Measurements from ENCODE around the gene PAF1. TPM values are rescaled to one million over a fixed set of nuclear protein-coding genes. Genes with fewer than 3 reads are reported as not detected.

The PAF1 gene
- polyA plus RNA-seq, 3 donors: 22.7 to 37.8 (median 25.2) TPM

- Histone ChIP-seq H3K36me3 (replicated peaks in 1 of 2; ENCODE audit: control insufficient read depth in 1 of 2, insufficient read depth in 2 of 2, low read length in 2 of 2) (peaks cover 71 to 89% of the 10 kb centered on the region in 2 donors), H3K79me2 (ENCODE audit: insufficient read depth, low read length) (peaks cover 14% of the 10 kb centered on the region), H3K4me3 (replicated peaks in 1 of 3; ENCODE audit: low read depth in 2 of 3, low read length in 3 of 3) (no peak overlapping the region), H2AFZ (ENCODE audit: insufficient read depth, low read depth, low read length, poor library complexity, severe bottlenecking) (no peak overlapping the region), H3K4me2 (replicated peaks; ENCODE audit: extremely low read depth, low read length, poor library complexity, severe bottlenecking) (no peak overlapping the region), H3K27me3 (ENCODE audit: control insufficient read depth in 2 of 2, insufficient read depth in 2 of 2, low read length in 2 of 2) (no peaks in the 10 kb centered on the region), H3K4me1 (ENCODE audit: control insufficient read depth in 1 of 2, insufficient read depth in 2 of 2, low read length in 2 of 2) (peaks cover 11% of the 10 kb centered on the region in 2 donors), H3K27ac (ENCODE audit: low read depth in 1 of 2, low read length in 2 of 2) (peak overlapping the region in 1 of 2 donors; percentile 38), H4K20me1 (ENCODE audit: insufficient read depth, low read length) (peaks cover 6% of the 10 kb centered on the region), H3K9me3 (replicated peaks in 1 of 2; ENCODE audit: control insufficient read depth in 1 of 2, insufficient read depth in 1 of 2, low read length in 2 of 2) (no peaks in the 10 kb centered on the region), H3K9ac (ENCODE audit: insufficient read depth, low read length, poor library complexity, severe bottlenecking) (no peak overlapping the region)
- H3K27me3 Mint-ChIP-seq (ENCODE audit: low read depth in 3 of 3): peaks cover 0 to 3% (median 0%) of the 10 kb centered on the region in 3 donors
- peaks cover 12% of the 10 kb centered on the region for H3K4me1 Mint-ChIP-seq
- TF ChIP-seq CTCF (IDR thresholded peaks at IDR 0.05): no peak
- peaks cover 74 to 79% of the 10 kb centered on the region in 2 donors for H3K36me3 Mint-ChIP-seq
- DNase-seq: no peak
- intact Hi-C loops (cut with micrococcal nuclease): no loop called here
- WGBS (ENCODE audit: insufficient coverage): 89% methylated on average over 13 of the region's 20 CpGs
- H3K27ac Mint-ChIP-seq: peak overlapping the region in 5 of 7 donors; percentile 18 to 69 (median 50)
- H3K4me3 Mint-ChIP-seq: no peak overlapping the region
- H3K9me3 Mint-ChIP-seq: no peaks in the 10 kb centered on the region
These were observed 5.1 kb downstream of the PAF1 start for GRCh38 chr19:39385629-39386411.

GRCh38 chr19:39384839-39385568 is 5.9 kb downstream of the PAF1 start:
- H3K9me3 Mint-ChIP-seq: no peaks in the 10 kb centered on the region
- H3K4me3 Mint-ChIP-seq: no peak overlapping the region
- H3K27ac ChIP-seq (ENCODE audit: low read depth in 1 of 2, low read length in 2 of 2): peak overlapping the region in 1 of 2 donors; percentile 26
- peaks cover 6% of the 10 kb centered on the region for H3K79me2 ChIP-seq (ENCODE audit: insufficient read depth, low read length)
- DNase-seq: no peak
- H3K4me2 ChIP-seq (replicated peaks; ENCODE audit: extremely low read depth, low read length, poor library complexity, severe bottlenecking): no peak overlapping the region
- peaks cover 80 to 85% of the 10 kb centered on the region in 2 donors for H3K36me3 Mint-ChIP-seq
- peaks cover 0 to 3% (median 0%) of the 10 kb centered on the region in 3 donors for H3K27me3 Mint-ChIP-seq (ENCODE audit: low read depth in 3 of 3)
- peak overlapping the region in 5 of 7 donors; percentile 40 to 86 (median 68) for H3K27ac Mint-ChIP-seq
- intact Hi-C loops (cut with micrococcal nuclease): loop anchor here in 1 of 2 donors (5.0 kb wide), 1 partner anchor 38 kb away; no protein-coding TSS in a partner anchor
- H3K4me3 ChIP-seq (replicated peaks in 1 of 3; ENCODE audit: low read depth in 2 of 3, low read length in 3 of 3): no peak overlapping the region
- no peak overlapping the region for H2AFZ ChIP-seq (ENCODE audit: insufficient read depth, low read depth, low read length, poor library complexity, severe bottlenecking)
- peaks cover 4% of the 10 kb centered on the region in 2 donors for H3K4me1 ChIP-seq (ENCODE audit: control insufficient read depth in 1 of 2, insufficient read depth in 2 of 2, low read length in 2 of 2)
- no peaks in the 10 kb centered on the region for H3K27me3 ChIP-seq (ENCODE audit: control insufficient read depth in 2 of 2, insufficient read depth in 2 of 2, low read length in 2 of 2)
- peaks cover 6% of the 10 kb centered on the region for H4K20me1 ChIP-seq (ENCODE audit: insufficient read depth, low read length)
- WGBS (ENCODE audit: insufficient coverage): no CpG with 5 or more reads among the region's 9 CpGs
- H3K9ac ChIP-seq (ENCODE audit: insufficient read depth, low read length, poor library complexity, severe bottlenecking): no peak overlapping the region
- peaks cover 7% of the 10 kb centered on the region for H3K4me1 Mint-ChIP-seq
- peaks cover 79 to 97% of the 10 kb centered on the region in 2 donors for H3K36me3 ChIP-seq (replicated peaks in 1 of 2; ENCODE audit: control insufficient read depth in 1 of 2, insufficient read depth in 2 of 2, low read length in 2 of 2)
- no peak for TF ChIP-seq CTCF (IDR thresholded peaks at IDR 0.05)
- H3K9me3 ChIP-seq (replicated peaks in 1 of 2; ENCODE audit: control insufficient read depth in 1 of 2, insufficient read depth in 1 of 2, low read length in 2 of 2): no peaks in the 10 kb centered on the region
